Measurements from ENCODE around the gene CUL1.

The CUL1 gene

DNA sequence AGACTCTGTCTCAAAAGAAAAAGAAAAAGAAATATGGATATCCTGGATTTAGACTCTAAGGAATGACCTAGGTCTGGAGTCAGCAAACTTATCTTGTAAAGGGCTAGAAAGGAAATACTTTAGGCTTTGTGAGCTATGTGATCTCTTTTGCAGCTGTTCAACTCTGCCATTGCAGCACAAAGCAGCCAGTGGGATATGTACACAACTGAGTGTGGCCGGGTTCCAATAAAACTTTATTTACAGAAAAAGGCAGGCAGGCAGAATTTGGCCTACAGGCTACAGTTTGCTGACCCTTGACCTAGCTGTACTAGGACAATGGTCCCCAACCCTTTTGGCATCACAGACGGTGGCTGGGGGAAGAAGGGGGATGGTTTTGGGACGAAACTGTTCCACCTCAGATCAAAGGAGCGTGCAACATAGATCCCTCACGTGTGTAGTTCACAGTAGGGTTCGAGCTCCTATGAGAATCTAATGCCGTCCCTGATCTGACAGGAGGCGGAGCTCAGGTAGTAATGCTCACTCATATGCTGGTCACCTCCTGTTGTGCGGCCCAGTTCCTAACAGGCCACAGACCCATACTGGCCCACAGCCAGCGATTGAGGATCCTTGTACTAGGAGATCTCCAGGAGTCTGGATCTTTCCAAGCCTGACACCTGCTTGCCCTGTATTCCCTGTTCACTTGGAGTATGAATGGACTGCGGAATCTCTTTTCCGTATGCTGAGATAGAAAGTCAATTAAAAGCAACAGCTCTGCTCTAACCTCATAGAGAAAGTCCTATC, 63.0 kb downstream of the CUL1 start:
- no peak for DNase-seq (ENCODE audit: low spot score)

DNA sequence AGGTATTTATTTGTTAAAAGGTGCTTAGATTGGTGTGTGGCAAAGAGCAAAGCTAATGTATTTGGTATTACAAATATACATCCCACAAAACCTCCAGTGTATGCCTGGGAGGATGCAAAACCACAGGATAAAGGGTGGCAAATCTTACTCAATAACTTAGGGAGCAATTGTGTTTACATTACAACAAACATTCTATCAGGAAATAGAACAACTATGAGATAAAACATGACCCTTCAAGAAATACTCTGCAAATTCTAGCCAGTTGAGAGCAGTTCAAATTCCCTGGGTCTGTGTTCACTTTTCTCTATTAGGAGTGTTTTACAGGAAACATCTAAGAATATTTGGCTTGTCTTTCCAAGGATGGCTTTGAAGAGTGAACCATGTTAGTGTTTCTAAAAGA, 64.9 kb downstream of the CUL1 start:
- DNase-seq (ENCODE audit: low spot score), result no peak

DNA sequence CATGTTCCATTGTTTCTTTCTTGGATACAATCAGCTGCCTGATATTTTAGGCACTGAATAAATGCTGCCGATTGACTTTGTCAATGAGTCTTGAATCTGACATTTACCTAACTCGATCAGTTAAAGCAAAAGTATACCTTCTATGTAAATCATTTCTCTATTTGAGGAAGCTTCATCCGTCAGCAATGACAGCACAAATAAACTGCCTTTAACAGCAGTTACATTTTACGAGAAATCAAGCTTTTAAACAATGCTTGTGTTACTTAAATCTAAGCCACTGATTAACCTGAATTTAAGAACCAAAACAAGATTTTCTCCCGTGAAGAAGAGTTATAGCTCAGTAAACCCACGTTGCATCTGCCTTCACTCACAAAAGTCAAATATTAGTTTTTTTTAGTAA, 71.3 kb downstream of the CUL1 start:
- no peak for DNase-seq (ENCODE audit: low spot score)

DNA sequence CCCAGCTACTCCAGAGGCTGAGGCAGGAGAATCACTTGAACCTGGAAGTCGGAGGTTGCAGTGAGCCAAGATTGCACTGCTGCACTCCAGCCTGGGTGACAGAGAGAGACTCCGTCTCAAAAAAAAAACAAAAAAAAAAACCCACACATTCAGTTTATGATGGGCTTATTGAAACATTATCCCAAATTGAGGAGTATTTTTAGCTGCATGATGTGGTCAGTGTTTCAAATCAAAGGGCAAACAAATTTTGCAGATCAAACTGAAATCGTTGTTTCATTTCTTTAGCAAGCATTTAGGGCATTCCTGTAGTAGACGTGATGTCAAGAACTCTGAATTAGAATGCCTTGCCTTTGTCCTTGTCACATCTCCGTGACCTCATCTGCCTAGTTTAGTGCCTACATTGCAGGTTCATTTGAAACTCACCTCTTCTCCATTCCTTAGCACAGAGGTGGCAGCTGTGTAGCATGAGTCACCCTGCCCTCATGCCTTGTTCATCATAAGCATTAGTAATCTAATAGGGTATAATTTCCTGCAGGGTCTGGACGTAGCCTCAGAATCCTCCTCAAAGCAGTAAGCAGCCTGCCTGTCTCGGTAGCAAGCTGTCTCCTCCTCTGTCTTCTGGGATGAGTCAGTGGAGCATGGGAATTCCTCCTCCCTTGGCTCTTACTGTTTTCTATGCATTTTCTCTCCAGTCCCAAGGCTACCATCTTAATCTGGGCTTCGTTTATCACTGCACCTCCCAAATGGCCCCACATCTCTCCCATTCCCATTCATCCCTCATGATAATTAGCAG, 73.8 kb downstream of the CUL1 start:
- DNase-seq (ENCODE audit: low spot score), result peak; percentile 34

DNA sequence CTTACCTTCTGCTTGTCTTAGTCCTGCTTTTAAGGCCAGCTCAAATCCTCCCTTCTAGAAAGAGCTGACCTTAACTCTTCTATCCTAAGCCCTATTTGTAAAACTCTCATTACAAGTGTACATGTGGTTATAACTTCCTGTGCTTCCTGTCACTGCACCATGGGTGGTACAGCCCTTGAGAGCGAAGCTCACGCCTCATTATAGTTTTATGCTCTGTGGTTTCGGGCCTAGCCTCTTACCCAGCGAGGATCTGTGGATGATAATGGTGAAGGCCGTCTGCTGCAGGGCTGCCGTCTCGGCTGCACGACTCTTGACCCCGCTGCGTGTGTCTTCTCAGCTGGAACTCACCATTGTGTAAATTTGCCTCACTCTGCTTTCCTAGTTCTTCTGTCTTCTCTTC, 74.6 kb downstream of the CUL1 start:
- no peak for DNase-seq (ENCODE audit: low spot score)

DNA sequence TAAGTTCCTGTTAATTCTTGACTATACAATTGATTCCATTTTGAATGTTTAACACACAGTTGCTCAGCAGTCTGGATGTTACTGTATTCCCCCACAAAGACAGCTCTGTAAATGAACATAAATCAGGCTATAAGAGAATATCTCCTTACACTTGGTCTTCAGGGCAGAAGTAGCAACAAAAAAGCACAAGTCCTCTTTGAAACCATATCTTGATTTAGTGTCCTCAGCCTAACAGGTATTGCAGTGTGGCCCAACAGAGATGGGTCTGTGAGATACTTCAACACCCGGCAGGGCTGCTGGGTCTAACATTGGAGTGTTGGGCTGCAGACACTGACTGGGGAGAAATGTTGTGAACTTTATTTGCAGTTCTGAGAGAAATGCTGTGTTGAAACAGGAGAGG, 75.8 kb downstream of the CUL1 start:
- DNase-seq (ENCODE audit: low spot score), result no peak

DNA sequence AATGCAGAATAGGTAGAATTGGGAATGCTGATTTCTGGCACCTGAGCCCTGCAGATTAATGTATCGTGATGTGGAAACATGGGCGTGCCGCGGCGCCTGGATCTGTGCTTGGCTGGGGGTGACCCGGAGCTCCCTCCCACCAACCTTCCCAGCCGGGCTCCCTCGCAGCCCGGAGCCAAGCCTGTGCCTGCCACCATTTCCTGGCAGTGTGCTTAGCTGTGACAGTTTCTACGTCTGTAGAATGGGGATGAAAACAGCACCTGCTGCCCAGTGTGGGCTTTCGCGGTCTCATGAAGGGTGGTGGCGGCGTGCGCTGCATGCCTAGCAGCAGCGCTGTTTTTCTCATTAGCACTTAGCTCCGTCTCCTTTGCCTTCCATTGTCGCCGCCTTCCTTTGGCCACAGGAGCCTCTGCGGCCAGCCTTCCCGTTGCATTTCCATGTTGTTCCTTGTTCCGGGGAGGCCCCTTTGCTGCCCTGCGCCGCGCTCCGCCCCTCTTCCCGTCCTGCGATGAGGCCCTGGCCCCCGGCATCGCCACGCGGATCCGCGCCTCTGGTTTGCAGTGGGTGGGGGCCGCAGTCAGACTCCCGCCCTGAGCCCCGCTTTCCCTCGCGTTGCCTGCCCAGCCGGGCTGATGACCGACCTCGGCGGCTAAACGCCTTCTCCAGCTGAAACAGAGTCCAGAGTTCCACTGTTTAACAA, 84.2 kb downstream of the CUL1 start:
- DNase-seq (ENCODE audit: low spot score), result no peak

DNA sequence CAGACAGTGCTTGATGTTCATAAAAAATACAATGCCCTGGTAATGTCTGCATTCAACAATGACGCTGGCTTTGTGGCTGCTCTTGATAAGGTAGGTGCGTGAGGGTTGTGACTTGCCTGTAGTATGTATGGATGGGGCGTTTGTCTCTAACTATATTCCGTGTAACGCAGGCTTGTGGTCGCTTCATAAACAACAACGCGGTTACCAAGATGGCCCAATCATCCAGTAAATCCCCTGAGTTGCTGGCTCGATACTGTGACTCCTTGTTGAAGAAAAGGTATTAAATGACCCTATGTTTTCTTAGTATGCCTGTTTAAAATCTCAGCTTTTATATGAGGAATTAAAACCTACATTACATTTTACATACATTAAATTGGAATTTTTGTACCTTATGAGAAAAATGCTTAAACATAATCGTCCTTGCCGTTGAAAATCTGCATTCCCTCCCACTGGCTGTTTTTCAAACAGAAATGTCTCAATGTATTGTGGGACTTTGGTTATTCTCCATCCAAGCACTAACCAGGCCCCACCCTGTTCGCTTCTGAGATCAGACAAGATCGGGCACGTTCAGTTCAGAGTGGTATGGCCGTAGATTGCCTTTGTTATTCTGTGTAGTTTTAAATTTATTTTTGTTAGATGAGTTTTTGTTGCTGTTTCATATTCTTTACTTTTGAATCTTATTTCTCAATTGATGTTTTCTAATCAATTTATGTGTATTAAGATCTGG, 85.3 kb downstream of the CUL1 start:
- no peak for DNase-seq (ENCODE audit: low spot score)

DNA sequence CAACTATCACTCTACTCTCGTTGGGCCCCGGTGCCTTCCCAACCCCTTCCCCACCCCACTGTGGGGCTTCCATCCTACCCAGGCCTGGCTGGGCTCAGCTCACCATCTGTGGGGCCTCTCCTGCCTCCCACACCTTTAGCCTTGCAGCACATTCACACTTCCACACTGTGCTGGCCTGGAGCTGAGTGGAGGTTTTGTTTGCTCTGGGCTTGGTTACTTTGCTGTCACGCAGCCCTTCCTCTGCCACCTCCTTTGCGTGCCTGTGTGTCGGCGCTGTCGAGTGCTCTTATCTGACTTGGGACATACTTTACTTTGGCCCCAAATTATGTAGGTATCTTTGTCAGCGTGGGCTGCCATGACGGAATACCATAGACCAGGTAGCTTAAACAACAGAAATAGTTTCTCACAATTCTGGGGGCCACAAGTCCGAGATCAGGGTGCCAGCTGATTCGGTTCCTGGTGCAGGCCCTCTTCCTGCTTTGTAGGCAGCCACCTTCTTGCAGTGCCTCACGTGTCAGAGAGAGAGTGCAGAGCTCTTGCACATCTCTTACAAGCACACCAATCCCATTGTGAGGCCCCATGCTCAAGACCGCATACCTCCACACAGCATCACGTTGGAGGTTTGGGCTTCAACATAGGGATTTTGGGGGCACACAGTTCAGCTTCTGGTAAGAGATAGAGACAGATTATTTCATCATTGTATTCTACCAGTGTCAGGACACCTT, 89.0 kb downstream of the CUL1 start:
- DNase-seq (ENCODE audit: low spot score), result no peak

DNA sequence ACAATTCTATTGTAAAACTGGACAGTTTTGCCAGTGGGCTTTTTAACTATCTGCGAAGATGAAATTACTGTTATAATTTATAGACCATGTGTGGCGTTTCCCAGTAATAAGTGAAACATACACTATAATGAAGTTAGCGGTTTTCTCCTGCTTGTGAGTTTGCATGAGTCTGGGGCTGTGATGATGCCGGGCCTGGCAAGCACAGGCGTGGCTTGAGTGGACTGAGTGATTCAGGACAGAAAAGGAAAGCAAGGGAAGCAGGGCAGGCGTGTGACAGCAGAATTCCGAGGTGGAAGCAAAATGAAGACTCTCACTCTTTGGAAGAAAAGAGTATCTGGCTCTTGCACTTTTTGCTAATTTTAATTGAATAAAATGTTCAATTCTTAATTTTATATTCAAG, 90.5 kb downstream of the CUL1 start:
- DNase-seq (ENCODE audit: low spot score), result no peak

DNA sequence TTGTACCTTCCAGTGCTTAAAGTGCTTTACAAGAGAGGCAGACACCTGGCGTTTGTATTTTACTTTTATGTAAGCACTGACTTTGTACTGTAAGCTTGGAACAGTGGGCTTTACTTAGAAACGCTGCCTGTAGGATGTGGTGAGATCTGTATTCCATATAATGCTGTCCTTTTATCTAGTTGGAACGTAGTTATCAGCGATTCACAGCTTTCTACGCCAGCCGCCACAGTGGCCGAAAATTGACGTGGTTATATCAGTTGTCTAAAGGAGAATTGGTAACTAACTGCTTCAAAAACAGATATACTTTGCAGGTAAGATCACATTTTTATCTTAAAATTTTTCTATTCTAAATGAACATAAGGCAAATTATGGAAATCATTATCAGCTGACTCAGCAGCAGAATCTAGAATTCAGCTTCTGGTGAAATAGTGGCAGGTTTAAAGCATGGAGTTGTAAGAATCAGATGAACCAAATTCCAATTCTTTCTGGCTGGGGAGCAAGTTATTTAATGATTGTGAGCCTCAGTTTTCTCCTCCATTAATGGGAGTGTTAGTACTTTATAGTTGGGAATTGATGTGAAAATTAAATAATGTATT, 91.5 kb downstream of the CUL1 start:
- no peak for DNase-seq (ENCODE audit: low spot score)

DNA sequence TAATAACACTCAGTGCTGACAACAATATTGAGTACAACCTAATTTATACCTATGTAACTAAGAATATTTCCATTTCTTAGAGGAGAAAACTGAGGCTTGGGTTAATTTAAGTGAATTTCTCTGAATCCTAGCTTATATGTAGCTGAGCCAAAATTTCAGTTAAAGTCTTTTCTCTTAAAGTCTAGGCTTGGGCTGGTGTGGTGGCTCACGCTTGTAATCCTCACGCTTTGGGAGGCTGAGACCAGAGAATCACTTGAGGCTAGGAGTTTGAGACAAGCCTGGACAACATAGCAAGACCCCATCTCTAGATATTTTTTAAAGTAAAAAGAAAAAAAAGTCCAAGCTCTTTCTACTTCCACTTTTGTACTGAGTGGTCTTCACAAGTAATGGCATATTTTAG, 92.1 kb downstream of the CUL1 start:
- no peak for DNase-seq (ENCODE audit: low spot score)

DNA sequence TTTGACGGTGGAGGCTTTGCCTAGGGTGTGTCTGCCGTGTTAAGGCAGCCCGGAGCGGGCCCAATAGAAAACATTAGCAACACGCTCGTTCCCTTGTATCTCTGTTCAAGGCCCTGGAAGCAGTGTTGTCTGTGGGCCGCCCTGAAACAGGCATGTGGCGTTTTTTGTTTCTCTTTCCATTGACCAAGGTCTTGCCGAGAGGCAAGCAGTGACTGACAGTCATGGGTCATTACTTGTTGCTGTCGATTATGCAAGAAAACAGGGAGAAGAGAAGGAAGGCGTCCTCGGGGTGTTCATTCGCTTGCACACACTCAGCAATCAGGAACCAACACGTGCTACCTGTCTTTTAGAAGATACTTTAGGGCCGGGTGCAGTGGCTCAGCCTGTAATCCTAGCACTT, 92.8 kb downstream of the CUL1 start:
- no peak for DNase-seq (ENCODE audit: low spot score)

DNA sequence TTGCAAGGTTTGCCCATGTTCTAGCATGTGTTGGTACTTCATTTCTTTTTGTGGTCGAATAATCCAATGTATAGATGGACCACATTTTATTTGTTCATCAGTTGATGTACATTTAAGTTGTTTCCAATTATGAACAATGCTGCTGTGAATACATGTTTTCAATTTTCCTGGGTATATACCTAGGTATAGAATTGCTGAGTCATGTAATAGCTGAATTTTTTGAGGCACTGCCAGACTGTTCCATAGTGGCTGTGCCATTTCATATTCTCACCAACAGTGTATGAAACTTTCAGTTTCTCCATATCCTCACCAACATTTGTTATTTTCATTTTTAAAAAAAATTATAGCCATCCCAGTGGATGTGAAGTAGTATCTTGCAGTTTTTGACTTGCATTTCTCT, 94.9 kb downstream of the CUL1 start:
- DNase-seq (ENCODE audit: low spot score), result no peak

DNA sequence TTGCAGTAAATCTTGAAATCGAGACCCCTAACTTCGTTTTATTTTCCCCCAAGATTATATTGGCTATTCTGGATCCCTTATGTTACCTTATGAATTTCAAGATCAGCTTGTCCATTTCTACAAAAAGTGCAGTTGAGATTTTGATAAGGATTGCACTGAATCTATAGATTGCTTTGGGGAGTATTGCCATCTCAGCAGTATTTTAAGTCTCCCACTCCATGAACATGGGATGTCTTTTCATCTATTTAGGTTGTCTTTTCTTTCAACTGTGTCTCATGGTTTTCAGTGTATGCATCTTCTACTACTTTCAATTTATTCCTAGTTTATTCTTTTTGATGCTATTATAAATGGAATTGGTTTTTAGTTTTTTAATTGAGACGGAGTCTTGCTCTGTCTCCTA, 95.8 kb downstream of the CUL1 start:
- no peak for DNase-seq (ENCODE audit: low spot score)

DNA sequence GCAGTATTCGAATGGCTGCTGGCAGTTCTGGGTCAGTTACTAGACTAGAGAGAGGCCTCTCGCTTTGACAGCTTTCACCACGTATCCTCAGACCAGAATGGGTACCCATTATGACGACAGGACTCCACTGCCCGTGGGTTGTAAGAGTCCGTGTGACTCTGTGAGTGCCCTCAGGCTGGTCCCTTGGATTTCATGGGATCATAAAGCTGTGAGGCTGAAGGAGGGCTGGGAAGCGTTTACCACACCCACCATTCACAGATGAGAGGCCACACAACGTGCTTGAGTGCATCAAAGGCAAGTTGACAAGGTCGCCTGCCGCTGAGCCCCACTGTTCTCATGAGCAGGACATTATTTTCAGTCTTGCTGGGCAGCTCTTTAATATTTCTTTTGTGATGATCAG, 98.1 kb downstream of the CUL1 start:
- no peak for DNase-seq (ENCODE audit: low spot score)

DNA sequence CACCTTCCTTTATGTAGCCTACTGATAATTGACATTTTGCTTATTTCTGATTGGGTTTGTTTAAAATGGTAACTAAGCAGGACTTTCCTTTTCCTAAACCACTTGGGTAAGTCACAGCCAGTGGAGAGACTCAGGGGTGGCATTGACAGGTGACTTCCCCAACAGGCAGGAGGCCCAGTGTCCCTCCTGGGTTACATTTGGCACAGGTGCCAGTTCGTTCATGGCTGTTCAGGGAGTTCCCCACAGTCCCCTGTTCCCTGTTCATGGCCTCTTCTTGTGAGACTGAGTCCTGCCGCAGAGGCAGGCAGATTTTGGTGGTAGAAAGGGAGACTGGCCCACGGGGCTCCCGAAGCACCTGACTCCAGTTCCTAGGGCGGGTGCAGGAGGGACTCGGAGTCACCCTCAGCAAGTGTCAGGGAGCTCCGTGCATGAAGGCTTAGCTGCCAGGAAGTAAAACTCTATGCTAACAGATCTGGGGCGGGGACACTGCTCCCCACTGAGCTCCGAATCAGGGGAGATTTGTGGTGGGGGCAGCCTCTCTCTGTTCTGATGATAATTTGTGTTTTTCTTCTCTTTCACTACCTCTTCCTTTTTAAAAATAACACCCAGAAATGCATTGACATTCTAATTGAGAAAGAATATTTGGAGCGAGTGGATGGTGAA, 101.3 kb downstream of the CUL1 start:
- no peak for DNase-seq (ENCODE audit: low spot score)

DNA sequence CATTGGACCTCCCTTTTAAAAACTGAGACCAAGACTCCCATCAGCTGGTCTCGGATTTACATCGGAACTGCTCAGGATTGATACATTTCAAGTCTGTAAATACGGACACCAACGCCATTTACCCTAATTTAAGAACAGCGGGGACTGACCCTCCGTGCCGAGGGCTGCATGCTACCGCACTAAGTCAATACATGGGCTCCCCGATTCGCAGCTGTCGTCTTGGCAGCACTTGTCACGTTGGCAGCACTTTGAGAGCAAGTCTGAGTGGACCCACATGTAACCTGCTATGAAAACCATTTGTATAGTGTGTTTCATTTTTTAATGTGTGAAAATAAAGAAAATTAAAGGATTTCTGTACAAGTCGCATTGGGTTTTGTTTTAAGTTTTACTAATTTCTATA, 102.0 kb downstream of the CUL1 start:
- no peak for DNase-seq (ENCODE audit: low spot score)

DNA sequence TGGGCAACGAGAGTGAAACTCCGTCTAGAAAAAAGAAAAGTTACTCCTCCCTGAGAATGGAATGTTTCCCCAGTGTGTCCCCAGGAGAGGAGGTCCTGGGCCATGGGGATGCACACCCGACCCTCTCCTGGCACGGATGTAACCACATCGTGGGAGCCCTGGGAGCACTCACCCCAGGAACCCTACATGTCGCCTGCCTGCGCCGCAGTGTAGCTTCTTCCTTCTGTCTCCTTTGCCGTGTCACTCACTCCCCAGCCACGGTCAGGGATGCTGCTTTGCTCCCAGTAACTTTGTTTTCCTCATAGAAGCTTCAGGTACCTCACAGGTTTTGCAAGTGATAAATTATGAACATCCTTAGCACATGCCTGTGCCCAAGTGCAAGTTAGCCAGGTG, 103.4 kb downstream of the CUL1 start:
- no peak for DNase-seq (ENCODE audit: low spot score)

DNA sequence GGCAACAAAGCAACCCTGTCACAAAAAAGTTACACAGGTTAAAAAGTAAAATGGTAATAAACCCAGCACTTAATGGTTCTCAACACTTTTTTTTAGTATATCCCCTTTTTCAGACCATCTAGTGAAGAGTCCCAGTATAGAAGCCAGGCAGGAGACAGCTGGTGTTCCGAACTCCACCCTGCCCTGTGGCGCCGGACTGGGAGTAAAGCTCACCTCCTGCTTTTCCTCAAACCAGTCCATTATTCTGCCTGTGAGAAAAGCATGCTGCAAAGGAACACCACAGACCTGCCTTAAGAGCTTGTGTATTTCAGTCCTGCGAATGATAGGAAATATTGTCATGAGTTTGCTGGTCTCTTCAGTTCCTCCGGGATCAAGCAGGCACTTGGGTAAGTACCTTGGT, 104.4 kb downstream of the CUL1 start:
- DNase-seq (ENCODE audit: low spot score), result no peak
